ENCODE data around the gene RWDD1. TPM values are rescaled to one million over a fixed set of nuclear protein-coding genes. Genes with fewer than 3 reads are reported as not detected.

RWDD1 gene
- total and polyA plus RNA-seq, 2 of the 13 experiments (the other 11 are each of a cell fraction or from before 2014, with no cell fraction given) = 27.4 to 67.1 TPM

DNA sequence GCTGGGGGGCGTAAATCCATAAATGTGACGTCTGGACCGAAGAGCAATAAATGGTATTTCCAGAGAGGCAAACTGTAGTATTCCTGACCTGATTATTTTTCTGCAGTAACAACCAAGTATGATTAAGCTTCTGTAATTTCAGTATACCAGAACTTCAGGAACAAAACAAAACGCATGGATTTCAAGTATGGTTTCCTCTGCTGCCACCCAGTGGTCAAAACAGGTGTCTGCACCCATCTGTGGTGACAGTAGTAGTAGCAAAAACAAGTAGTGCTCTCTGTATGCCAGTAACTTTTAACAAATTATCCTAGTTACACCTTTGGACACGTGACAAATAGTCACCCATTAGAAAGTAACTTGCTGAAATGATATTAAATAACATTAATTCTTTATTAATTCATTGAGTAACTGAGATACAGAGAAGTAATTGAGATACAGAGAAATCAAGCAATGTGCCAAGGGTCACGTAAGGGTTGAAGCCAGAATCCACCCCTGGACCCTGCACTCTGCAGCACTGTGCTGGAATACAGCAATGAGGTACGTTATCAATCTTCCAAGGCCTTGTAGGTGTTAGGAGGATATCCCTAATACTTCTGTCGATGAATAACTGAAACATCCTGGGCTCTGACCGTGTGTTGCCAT is 9.8 kb upstream of the RWDD1 start (continued):
- TF ChIP-seq EHMT2 (IDR thresholded peaks at IDR 0.05; ENCODE audit: borderline replicate concordance, low read depth, low read length) = no peak
- TF ChIP-seq, protein P1, sequence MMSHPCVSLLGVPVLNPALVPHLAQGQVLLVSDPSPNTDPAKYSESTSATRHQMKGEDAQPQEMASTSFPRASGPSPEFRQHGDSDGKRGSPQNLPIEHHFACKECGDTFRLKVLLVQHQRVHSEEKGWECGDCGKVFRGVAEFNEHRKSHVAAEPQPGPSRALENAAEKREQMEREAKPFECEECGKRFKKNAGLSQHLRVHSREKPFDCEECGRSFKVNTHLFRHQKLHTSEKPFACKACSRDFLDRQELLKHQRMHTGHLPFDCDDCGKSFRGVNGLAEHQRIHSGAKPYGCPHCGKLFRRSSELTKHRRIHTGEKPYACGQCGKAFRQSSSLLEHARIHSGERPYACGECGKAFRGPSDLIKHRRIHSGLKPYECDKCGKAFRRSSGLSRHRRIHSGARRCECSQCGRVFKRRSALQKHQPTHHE (CRISPR knock-in tag; IDR thresholded peaks at IDR 0.05; ENCODE audit: borderline replicate concordance) = no peak
- TF ChIP-seq, protein P2, sequence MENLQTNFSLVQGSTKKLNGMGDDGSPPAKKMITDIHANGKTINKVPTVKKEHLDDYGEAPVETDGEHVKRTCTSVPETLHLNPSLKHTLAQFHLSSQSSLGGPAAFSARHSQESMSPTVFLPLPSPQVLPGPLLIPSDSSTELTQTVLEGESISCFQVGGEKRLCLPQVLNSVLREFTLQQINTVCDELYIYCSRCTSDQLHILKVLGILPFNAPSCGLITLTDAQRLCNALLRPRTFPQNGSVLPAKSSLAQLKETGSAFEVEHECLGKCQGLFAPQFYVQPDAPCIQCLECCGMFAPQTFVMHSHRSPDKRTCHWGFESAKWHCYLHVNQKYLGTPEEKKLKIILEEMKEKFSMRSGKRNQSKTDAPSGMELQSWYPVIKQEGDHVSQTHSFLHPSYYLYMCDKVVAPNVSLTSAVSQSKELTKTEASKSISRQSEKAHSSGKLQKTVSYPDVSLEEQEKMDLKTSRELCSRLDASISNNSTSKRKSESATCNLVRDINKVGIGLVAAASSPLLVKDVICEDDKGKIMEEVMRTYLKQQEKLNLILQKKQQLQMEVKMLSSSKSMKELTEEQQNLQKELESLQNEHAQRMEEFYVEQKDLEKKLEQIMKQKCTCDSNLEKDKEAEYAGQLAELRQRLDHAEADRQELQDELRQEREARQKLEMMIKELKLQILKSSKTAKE (CRISPR knock-in tag; IDR thresholded peaks at IDR 0.05; ENCODE audit: borderline replicate concordance) = no peak

DNA sequence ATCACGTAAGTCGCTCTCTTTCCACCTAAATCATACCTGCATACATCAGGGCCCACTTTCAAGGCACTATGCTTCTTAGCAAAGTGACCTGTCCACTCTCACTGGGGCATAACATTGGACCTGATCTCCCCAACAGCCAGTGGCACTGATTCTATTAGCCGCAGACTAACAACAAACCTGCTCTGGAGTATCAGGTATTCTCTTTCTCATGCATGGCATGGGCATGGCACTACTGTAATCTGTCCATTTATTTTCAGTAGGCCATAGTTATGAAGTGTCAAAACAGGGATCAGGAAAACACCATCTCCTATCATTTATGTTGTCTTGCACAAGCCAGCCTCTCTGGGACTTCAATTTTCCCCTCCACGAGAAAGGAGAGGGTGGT is 9.3 kb upstream of the RWDD1 start:
- peak overlapping the region in 1 of 3 experiments; percentile 28; a peak in 1 of 6 replicates for H3K4me3 ChIP-seq (replicated peaks in 1 of 3; ENCODE audit: insufficient read depth in 1 of 3, low read depth in 2 of 3, low read length in 3 of 3)
- WGBS (ENCODE audit: low lambda C conversion rate) = 78% methylated on average over 4 of the region's 4 CpGs
- no peaks in the 10 kb centered on the region; a peak in 3 of 5 replicates for H3K27me3 ChIP-seq (ENCODE audit: control insufficient read depth in 1 of 2, insufficient read depth in 2 of 2, low read length in 2 of 2)
- no peak overlapping the region for H3K27ac ChIP-seq (ENCODE audit: extremely low read length, insufficient read depth, low read length)
- ChIA-PET POLR2A (interaction anchor here (1.8 kb wide), 1 partner anchor 9 kb away, joined by 11 read pairs; the partner anchor contains the start of gene RWDD1), CTCF (ENCODE audit: low intra/inter-chr PET ratio, low total read pairs) (interaction anchor here (1.1 to 3.7 kb wide), 6 partner anchors 26 to 345 kb away, joined by 5 to 43 read pairs (median 8); partner anchors contain the start of gene CALHM5)
- in situ Hi-C loops (cut with HindIII; ENCODE audit: extremely low pct_ligation_motif_present, low pct_unique_long_range_greater_than_20kb) (loop anchor here (10.0 kb wide), 1 partner anchor 287 kb away; the partner anchor contains the start of gene TSPYL1), intact Hi-C loops (cut with micrococcal nuclease; ENCODE audit: unreplicated experiment) (no loop called here)
- H3K4me1 ChIP-seq (ENCODE audit: insufficient read depth, low read length) = peaks cover 31% of the 10 kb centered on the region
- ATAC-seq (peak; percentile 15), FAIRE-seq (no peak), DNase-seq (ENCODE audit: low spot score) (no peak)
- TF ChIP-seq ZNF782 (CRISPR knock-in tag; IDR thresholded peaks at IDR 0.05; ENCODE audit: borderline replicate concordance) (0 out of 2 replicates have a peak, but pooled peaks have one; percentile 7), PHF20 (CRISPR knock-in tag; IDR thresholded peaks at IDR 0.05) (0 out of 2 replicates have a peak, but pooled peaks have one; percentile 20)
- TF ChIP-seq, protein P3, sequence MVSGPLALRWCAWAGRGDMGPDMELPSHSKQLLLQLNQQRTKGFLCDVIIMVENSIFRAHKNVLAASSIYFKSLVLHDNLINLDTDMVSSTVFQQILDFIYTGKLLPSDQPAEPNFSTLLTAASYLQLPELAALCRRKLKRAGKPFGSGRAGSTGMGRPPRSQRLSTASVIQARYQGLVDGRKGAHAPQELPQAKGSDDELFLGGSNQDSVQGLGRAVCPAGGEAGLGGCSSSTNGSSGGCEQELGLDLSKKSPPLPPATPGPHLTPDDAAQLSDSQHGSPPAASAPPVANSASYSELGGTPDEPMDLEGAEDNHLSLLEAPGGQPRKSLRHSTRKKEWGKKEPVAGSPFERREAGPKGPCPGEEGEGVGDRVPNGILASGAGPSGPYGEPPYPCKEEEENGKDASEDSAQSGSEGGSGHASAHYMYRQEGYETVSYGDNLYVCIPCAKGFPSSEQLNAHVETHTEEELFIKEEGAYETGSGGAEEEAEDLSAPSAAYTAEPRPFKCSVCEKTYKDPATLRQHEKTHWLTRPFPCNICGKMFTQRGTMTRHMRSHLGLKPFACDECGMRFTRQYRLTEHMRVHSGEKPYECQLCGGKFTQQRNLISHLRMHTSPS (CRISPR knock-in tag; IDR thresholded peaks at IDR 0.05; ENCODE audit: low read depth) = no peak
- TF ChIP-seq, protein P4, sequence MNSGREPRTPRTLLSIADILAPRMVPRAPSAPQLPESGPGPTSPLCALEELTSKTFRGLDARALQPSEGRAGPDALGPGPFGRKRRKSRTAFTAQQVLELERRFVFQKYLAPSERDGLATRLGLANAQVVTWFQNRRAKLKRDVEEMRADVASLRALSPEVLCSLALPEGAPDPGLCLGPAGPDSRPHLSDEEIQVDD (CRISPR knock-in tag; IDR thresholded peaks at IDR 0.05; ENCODE audit: borderline replicate concordance) = 0 out of 2 replicates have a peak, but pooled peaks have one; percentile 39
- BruUV-seq (replicated peaks) = no TSS peak
- peak overlapping the region; percentile 79 for H2AFZ ChIP-seq (ENCODE audit: low read length)
- H4K20me1 ChIP-seq (ENCODE audit: insufficient read depth, low read length) = no peaks in the 10 kb centered on the region
- H3K4me2 ChIP-seq (ENCODE audit: low read depth, low read length) = peak overlapping the region; percentile 63
- no peaks in the 10 kb centered on the region for H3K9me3 ChIP-seq (ENCODE audit: low read length)
- H3K36me3 ChIP-seq (replicated peaks in 1 of 2; ENCODE audit: control insufficient read depth in 1 of 2, insufficient read depth in 2 of 2, low read length in 2 of 2) = no peaks in the 10 kb centered on the region
- H3K79me2 ChIP-seq (ENCODE audit: insufficient read depth, low read length) = no peaks in the 10 kb centered on the region
- H3K9ac ChIP-seq (ENCODE audit: insufficient read depth, low read depth, low read length) = peak overlapping the region; percentile 12; the same call in 1 of the 2 replicates

Data from HepG2 (cell line).